ENCODE data around the gene CBLL1.

The CBLL1 gene, protein sequence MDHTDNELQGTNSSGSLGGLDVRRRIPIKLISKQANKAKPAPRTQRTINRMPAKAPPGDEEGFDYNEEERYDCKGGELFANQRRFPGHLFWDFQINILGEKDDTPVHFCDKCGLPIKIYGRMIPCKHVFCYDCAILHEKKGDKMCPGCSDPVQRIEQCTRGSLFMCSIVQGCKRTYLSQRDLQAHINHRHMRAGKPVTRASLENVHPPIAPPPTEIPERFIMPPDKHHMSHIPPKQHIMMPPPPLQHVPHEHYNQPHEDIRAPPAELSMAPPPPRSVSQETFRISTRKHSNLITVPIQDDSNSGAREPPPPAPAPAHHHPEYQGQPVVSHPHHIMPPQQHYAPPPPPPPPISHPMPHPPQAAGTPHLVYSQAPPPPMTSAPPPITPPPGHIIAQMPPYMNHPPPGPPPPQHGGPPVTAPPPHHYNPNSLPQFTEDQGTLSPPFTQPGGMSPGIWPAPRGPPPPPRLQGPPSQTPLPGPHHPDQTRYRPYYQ

DNA sequence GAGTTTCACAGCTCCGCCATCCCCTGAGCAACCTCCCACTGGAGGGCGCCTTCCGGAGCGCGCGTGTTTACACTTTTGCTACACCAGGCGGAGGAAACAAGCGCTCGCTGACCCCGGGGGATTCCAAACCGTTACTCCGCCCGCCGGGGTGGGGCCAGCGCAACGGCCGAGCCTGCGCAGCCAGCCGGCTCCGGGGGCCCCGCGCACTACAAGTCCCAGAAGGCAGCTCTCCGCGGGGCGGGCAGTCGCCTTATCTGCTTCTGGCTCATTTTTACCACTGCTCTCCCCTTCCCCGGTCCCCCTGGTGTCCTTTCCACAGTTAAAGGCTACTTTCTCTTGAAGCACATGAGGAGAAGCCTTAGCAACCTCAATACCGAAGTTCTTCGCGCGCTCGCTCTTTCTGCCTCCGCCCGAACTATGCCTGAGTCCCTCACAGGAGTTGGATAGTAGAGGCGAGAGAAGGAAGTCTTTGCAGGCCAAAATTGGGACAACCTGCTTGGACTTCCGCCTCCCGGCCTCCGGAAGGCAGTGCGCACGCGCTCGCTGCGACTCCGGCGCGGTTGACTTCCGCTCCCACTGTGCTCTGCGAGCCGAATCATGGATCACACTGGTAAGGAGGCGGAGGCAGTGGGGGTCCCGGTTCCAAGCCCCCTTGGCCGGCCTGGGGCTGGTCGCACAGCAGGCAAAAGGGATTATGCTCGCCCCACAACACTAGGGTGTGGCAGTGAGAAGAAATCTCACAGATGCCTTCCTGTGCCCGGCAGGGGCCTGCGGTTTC is at the start of gene CBLL1:
TSS of gene CBLL1 (plus strand) at position 576 of the 778 bp plus-strand sequence. CDS start at position 598, 22 bp downstream.
- peak; percentile 94 for DNase-seq (ENCODE audit: low read depth)

DNA sequence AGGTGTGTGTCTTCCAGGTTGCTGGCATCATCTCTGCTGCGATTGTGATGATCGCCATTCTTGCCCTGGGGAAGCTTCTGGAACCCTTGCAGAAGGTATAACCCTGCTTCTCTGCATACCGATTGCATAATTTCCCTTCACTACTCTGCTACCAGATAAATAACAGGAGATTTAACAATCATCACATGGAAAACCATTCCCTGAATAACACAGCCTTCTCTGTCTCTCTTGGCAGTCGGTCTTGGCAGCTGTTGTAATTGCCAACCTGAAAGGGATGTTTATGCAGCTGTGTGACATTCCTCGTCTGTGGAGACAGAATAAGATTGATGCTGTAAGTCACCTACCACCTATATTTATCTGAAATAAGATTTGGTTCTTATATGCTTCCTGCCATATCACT is 49.6 kb upstream of the CBLL1 start:
- DNase-seq (ENCODE audit: low read depth), result no peak

DNA sequence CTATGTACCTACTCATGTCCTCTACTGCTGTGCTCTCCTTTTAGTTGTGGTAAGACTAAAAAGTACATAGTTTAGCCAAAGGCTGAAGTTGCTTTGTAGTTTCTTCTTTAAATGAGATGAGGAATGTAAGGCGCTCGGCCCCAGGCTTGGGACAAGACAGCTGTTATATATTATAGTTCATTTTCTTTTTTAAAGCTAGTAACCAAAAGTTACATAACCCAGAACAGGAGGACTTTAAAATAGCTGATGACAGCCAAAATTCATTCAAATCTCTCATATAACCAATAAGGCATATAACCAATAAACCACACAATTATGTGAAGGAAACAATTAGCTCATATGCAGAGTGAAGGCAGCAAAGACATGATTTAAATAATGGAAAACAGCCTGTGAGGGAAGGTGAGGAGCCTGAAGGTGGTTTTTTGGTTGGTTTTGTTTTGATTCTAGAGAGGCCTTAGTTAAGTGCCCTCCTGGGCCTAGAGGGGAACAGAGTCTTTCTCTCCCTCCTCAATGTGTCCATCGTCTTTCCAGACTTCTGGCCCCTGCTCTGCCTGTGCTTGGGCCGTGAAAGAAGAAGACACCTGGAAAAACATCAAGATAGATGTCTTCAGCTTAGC is 47.5 kb upstream of the CBLL1 start:
- no peak for DNase-seq (ENCODE audit: low read depth)

GRCh38 chr7:107697321-107698049 is 46.5 kb upstream of the CBLL1 start:
- no peak for DNase-seq (ENCODE audit: low read depth)

GRCh38 chr7:107700570-107700969 is 43.4 kb upstream of the CBLL1 start:
- DNase-seq (ENCODE audit: low read depth), result no peak

GRCh38 chr7:107701191-107701590 is 42.8 kb upstream of the CBLL1 start:
- no peak for DNase-seq (ENCODE audit: low read depth)

DNA sequence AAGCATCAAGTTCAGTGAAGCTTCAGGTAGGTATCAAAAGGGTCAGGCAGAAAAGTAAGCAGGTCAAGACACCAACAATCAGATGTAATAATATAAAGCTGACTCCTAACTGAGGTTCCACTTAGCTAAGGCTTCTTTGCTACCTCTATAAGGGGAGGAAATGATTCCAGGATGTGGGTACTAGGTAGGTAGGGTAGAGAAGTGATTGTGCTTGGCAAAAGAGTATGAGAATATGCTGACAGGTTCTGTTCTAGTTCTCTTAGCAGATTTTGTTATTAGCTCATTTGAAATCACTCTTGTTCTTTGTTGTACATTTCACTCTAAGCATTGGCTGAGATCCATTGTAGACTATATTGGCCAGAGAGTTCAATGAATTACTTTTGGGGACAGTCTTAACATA is 40.7 kb upstream of the CBLL1 start:
- no peak for DNase-seq (ENCODE audit: low read depth)

GRCh38 chr7:107703872-107704271 is 40.1 kb upstream of the CBLL1 start:
- DNase-seq (ENCODE audit: low read depth), result no peak

- DNase-seq (ENCODE audit: low read depth), result no peak
Observed at GRCh38 chr7:107708956-107709355, 35.0 kb upstream of the CBLL1 start.

DNA sequence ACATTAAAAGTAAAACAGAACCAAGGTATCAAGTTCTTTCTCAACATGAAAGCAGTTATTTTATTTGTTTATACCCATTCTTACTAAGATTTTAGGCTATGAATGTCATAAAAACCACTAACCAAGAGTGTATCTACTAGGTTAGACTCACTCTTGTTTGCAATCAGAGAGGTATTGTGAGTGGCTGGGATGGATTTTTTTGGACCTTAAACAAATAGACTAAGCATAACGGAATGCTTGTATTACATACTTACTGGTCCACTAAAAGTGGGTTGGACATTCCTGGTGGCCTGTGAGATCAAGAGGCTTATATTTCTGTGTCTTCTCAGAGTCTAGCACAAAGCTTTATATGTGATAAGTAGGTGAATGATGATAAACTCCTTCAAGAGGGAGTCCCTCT is 32.6 kb upstream of the CBLL1 start:
- no peak for DNase-seq (ENCODE audit: low read depth)

DNA sequence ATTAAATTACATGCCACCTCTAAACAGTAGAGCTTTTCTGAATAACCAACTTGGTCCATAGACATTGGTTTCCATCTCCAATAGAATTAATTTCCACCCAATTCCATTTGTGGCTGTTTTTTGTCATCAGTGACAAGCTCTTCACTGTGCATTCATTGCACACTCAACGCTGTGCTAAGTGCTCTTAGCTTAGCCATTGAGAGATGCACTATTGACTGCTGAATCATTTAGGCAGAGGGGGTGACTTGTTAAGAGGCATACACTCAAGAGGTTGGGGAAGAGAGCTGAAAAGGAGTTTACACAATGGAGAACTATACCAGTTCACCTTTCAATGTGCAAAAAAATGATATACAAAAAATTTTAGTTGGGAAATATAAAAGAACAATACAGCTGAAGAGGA is 31.9 kb upstream of the CBLL1 start:
- DNase-seq (ENCODE audit: low read depth), result no peak

DNA sequence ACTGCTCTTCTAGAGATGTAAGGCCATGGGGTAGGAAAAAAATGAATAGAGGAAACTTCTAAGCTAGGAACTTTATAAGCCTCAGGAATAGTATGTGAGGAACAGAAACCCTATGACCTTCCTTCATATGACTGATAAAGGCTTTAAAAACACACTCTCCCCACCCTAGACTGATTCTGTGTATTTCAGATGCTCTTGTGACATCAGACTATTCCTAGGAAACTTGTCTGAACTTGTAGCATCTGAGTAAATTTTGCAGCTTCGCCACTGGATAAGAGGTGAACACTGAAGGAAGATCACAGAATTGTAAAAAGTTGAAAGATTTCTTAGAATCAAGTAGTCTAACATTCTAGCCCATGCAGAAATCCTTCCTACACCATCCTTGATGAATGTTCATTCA is 31.0 kb upstream of the CBLL1 start:
- DNase-seq (ENCODE audit: low read depth), result no peak

DNA sequence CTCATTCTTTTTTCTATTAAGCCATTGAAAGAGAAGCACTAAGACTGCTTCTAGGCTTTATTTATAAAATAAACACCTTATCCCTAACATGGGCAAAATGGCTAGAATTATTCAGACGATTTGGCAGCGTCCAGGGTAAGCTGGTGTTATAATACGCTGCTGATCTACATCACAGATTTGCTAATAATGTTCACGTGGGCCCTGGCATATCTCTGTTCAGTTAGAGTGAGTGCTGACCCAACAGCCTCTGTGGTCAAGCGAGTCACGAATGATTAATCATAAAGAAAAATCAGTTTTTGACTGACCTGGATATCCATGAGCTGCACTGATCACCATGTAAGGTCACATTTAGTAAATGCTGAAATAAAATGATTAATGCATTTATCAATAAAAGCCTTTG is 28.4 kb upstream of the CBLL1 start:
- DNase-seq (ENCODE audit: low read depth), result no peak

- no peak for DNase-seq (ENCODE audit: low read depth)
Observed at GRCh38 chr7:107718456-107719193, 25.3 kb upstream of the CBLL1 start.

- DNase-seq (ENCODE audit: low read depth), result no peak
Observed at GRCh38 chr7:107721286-107721685, 22.7 kb upstream of the CBLL1 start.

DNA sequence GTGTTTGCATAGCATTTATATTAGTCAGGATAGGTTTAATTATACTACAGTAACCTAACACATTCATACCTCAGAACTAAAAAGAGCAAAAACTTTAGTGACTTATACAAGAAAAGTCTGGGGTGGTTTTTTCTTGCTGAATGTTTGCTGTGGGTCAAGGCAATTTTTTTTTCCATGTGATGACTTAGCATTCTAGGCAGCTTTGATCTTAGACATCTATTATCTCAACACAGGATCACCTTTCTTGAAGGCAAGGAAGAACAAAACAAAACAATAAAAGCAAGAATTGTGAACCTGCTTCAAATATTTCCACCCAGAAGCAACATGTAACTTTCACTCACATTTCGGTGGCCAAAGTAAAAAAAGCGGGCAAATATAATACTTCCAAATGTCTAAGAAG is 20.7 kb upstream of the CBLL1 start:
- no peak for DNase-seq (ENCODE audit: low read depth)

GRCh38 chr7:107725138-107725740 is 18.7 kb upstream of the CBLL1 start:
- peak; percentile 33 for DNase-seq (ENCODE audit: low read depth)

DNA sequence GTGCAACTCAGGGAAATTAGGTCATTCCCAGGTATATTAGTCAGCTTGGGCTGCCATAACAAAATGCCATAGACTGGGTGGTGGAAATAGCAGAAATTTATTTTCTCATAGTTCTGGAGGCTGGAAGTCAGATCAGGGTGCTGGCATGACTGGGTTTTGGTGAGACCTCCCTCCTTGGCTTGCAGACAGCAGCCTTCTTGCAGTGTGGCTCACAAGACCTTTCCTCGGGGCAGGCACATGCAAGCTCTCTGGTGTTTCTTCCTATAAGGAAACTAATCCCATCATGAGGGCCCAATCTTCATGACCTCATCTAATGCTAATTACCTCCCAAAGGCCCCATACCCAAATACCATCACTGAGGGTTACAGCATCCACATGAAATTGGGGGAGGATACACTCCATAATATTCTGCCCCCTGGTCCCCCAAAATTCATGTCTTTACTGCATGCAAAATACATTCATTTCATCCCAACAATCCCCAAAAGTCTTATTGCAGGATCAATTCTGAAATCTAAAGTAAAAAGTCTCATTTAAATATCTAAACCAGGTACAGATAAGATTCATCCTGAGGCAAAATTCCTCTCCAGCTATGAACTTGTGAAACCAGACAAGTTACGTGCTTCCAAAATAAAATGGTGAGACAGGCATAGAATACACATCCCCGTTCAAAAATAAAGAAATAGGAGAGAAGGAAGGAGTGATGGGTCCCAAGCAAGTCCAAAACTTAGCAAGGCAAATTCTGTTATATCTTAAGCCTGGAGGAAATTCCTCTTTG is 17.4 kb upstream of the CBLL1 start:
- DNase-seq (ENCODE audit: low read depth), result no peak

DNA sequence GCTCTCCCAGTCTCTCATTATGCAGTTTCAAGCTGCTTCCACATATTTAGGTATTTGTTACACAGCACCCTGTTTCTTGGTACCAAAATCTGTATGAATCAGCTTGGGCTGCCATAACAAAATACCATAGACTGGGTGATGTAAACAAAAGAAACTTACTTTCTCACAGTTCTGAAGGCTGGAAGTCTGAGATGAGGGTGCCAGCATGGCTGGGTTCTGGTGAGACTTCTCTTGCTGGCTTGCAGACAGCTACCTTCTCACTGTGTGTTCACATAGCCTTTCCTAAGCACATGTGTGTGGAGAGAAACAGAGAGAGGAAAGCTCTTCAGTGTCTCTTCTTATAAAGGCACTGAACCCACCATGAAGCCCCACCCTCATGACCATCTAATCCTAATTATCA is 15.7 kb upstream of the CBLL1 start:
- DNase-seq (ENCODE audit: low read depth), result no peak

Data from stromal cell of bone marrow (primary cell).